Activated CD4-positive, alpha-beta memory T cell treated with anti-CD3 and anti-CD28 coated beads for 36 hours (primary cell): ENCODE measurements around the gene FUT1. TPM values are rescaled to one million over a fixed set of nuclear protein-coding genes. Genes with fewer than 3 reads are reported as not detected.

Source experiments
- CTCF ChIA-PET: fragments of 350-600 bp; sonication (Branson Sonifier 250); formaldehyde crosslinking; loops from one replicate; lab custom pipeline; 2021; ENCODE audit warnings: antibody characterized with exemption, inconsistent platforms; lab: Charles Lee
- POLR2A ChIA-PET: fragments of 350-600 bp; sonication (Branson Sonifier 250); formaldehyde crosslinking; loops from one replicate; lab custom pipeline; 2021; ENCODE audit warnings: antibody characterized with exemption; lab: Charles Lee
- DNase-seq: peaks from one replicate; pipeline ENCODE4 v3.0.0-alpha.2; 2020
- H3K27ac Mint-ChIP-seq: one replicate; pipeline ENCODE4 v1.8.0; 2021; ENCODE audit warnings: mixed read lengths
- H3K27me3 Mint-ChIP-seq: one replicate; pipeline ENCODE4 v1.8.0; 2021; ENCODE audit warnings: mixed read lengths
- H3K36me3 Mint-ChIP-seq: one replicate; pipeline ENCODE4 v1.8.0; 2021; ENCODE audit warnings: mixed read lengths
- H3K4me1 Mint-ChIP-seq: one replicate; pipeline ENCODE4 v1.8.0; 2021; ENCODE audit warnings: low read depth, mixed read lengths
- H3K4me3 Mint-ChIP-seq: one replicate; pipeline ENCODE4 v1.8.0; 2021; ENCODE audit warnings: mild to moderate bottlenecking, mixed read lengths
- H3K9me3 Mint-ChIP-seq: one replicate; pipeline ENCODE4 v1.8.0; 2021; ENCODE audit warnings: mixed read lengths
- intact Hi-C: fragments of 100-400 bp; cut with micrococcal nuclease; formaldehyde crosslinking; loops from one replicate; pipeline ENCODE4 v1.15.1; 2023
- total RNA-seq, 2 experiments: library from RNA; stranded (reverse); gene quantifications; one replicate each; pipeline ENCODE4 v1.2.3, GENCODE V29; 2021

Gene FUT1
- total RNA-seq, 2 experiments from 2014 or later = 0.36 to 0.40 TPM

DNA sequence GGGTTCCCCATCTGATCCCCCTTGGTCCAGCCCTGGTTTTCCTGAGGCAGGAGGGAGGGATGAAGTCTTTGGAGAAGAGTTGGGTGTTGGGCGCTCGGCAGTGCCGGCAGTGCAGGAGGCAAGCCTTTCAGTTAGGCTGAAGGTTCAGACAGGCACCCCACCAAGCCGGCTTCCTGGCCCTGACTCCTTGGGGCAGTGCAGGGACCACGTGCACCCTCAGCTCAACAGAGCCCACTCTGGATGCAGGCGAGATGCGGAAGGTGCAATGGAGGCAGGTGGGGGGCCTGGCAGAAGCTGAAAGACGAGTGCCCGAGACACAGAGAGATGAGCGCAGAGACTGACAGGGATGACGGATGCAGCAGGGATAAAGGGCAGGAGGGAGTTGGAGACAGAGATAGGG lies 44.0 kb downstream of the FUT1 start:
- no peak overlapping the region for H3K4me3 Mint-ChIP-seq
- H3K4me1 Mint-ChIP-seq = peaks cover 6% of the 10 kb centered on the region
- H3K36me3 Mint-ChIP-seq = peaks cover 8% of the 10 kb centered on the region
- intact Hi-C loops = no loop called here
- peaks cover 7% of the 10 kb centered on the region for H3K9me3 Mint-ChIP-seq
- ChIA-PET POLR2A (no interaction called here), CTCF (no interaction called here)
- no peaks in the 10 kb centered on the region for H3K27me3 Mint-ChIP-seq
- no peak for DNase-seq
- H3K27ac Mint-ChIP-seq = no peak overlapping the region

- H3K9me3 Mint-ChIP-seq = no peaks in the 10 kb centered on the region
- no peak overlapping the region for H3K4me3 Mint-ChIP-seq
- peaks cover 19% of the 10 kb centered on the region for H3K36me3 Mint-ChIP-seq
- ChIA-PET POLR2A (no interaction called here), CTCF (no interaction called here)
- no peak overlapping the region for H3K27ac Mint-ChIP-seq
- no peaks in the 10 kb centered on the region for H3K4me1 Mint-ChIP-seq
- DNase-seq = no peak
- intact Hi-C loops = no loop called here
- H3K27me3 Mint-ChIP-seq = no peaks in the 10 kb centered on the region
Observed at GRCh38 chr19:48705431-48705830, 47.0 kb downstream of the FUT1 start.

DNA sequence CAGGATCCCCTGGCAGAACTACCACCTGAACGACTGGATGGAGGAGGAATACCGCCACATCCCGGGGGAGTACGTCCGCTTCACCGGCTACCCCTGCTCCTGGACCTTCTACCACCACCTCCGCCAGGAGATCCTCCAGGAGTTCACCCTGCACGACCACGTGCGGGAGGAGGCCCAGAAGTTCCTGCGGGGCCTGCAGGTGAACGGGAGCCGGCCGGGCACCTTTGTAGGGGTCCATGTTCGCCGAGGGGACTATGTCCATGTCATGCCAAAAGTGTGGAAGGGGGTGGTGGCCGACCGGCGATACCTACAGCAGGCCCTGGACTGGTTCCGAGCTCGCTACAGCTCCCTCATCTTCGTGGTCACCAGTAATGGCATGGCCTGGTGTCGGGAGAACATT lies 49.1 kb downstream of the FUT1 start:
- Mint-ChIP-seq H3K4me3 (no peak overlapping the region), H3K9me3 (no peaks in the 10 kb centered on the region), H3K36me3 (peaks cover 19% of the 10 kb centered on the region), H3K4me1 (no peaks in the 10 kb centered on the region), H3K27me3 (no peaks in the 10 kb centered on the region), H3K27ac (no peak overlapping the region)
- ChIA-PET POLR2A (no interaction called here), CTCF (no interaction called here)
- DNase-seq = no peak
- intact Hi-C loops = no loop called here

DNA sequence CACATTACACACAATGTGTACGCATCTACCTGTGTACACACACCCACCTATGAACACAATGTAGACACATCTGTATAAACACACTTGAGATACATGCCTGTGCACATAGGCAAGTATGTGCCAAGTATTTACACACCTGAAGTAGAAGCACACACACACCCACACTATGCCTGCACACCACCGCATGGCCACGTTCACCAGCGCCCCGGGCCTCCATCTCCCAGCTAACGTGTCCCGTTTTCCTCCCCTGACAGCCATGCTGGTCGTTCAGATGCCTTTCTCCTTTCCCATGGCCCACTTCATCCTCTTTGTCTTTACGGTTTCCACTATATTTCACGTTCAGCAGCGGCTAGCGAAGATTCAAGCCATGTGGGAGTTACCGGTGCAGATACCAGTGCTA lies 49.7 kb downstream of the FUT1 start:
- H3K27ac Mint-ChIP-seq = no peak overlapping the region
- no peak overlapping the region for H3K4me3 Mint-ChIP-seq
- ChIA-PET POLR2A (no interaction called here), CTCF (interaction anchor here (0.8 kb wide), 1 partner anchor 36 kb away, joined by 3 read pairs; no protein-coding TSS in a partner anchor)
- no peaks in the 10 kb centered on the region for H3K4me1 Mint-ChIP-seq
- peaks cover 19% of the 10 kb centered on the region for H3K36me3 Mint-ChIP-seq
- peaks cover 3% of the 10 kb centered on the region for H3K27me3 Mint-ChIP-seq
- DNase-seq = no peak
- H3K9me3 Mint-ChIP-seq = no peaks in the 10 kb centered on the region
- intact Hi-C loops = no loop called here

- peaks cover 9% of the 10 kb centered on the region for H3K4me1 Mint-ChIP-seq
Observed at GRCh38 chr19:48698046-48698445, 54.4 kb downstream of the FUT1 start.

More at GRCh38 chr19:48698046-48698445, 54.4 kb downstream of the FUT1 start:
- intact Hi-C loops = no loop called here
- no peak for DNase-seq
- ChIA-PET POLR2A (no interaction called here), CTCF (no interaction called here)
- Mint-ChIP-seq H3K4me3 (no peak overlapping the region), H3K27ac (no peak overlapping the region), H3K36me3 (peaks cover 13% of the 10 kb centered on the region), H3K27me3 (peaks cover 9% of the 10 kb centered on the region), H3K9me3 (no peaks in the 10 kb centered on the region)

Other genes starting within 250 kb of the FUT1 start
- 1 to 10 TPM; 3.6 to 3.8 TPM for gene LMTK3, start 240.8 kb downstream of the FUT1 start, total RNA-seq
- gene SULT2B1, start 200.5 kb downstream of the FUT1 start, total RNA-seq = not detected
- not detected for gene SPACA4, start 145.9 kb downstream of the FUT1 start, total RNA-seq
- gene FAM83E, start 137.6 kb downstream of the FUT1 start, total RNA-seq = 1 to 10 TPM; 2.2 to 2.4 TPM
- gene RPL18, start 133.5 kb downstream of the FUT1 start, total RNA-seq = 1,000 to 10,000 TPM; 2,095 to 2,140 TPM
- 10 to 100 TPM; 24.1 to 24.6 TPM for gene SPHK2, start 133.1 kb downstream of the FUT1 start, total RNA-seq
- 10 to 100 TPM in 1 of 2 experiments, 1 to 10 TPM in 1; 8.3 to 10.4 TPM for gene DBP, start 115.3 kb downstream of the FUT1 start, total RNA-seq
- gene CA11, start 106.5 kb downstream of the FUT1 start, total RNA-seq = 10 to 100 TPM; 12.7 to 15.9 TPM
- gene NTN5, start 79.6 kb downstream of the FUT1 start, total RNA-seq = under 1 TPM; 0.70 to 0.74 TPM
- not detected for gene FUT2, start 56.7 kb downstream of the FUT1 start, total RNA-seq
- gene MAMSTR, start 32.9 kb downstream of the FUT1 start, total RNA-seq = under 1 TPM; 0.76 to 0.85 TPM
- under 1 TPM; 0.19 TPM for gene RASIP1, start 12.0 kb downstream of the FUT1 start, total RNA-seq
- not detected for gene IZUMO1, start 5.7 kb downstream of the FUT1 start, total RNA-seq
- gene FGF21, start 2.9 kb upstream of the FUT1 start, total RNA-seq = not detected
- 10 to 100 TPM; 59.8 to 61.5 TPM for gene BCAT2, start 58.4 kb upstream of the FUT1 start, total RNA-seq
- gene HSD17B14, start 83.8 kb upstream of the FUT1 start, total RNA-seq = under 1 TPM in 1 of 2 experiments, not detected in 1; 0.31 TPM
- gene PLEKHA4, start 116.0 kb upstream of the FUT1 start, total RNA-seq = 10 to 100 TPM; 10.5 to 11.0 TPM
- 10 to 100 TPM; 49.7 to 52.0 TPM for gene PPP1R15A, start 119.8 kb upstream of the FUT1 start, total RNA-seq
- under 1 TPM; 0.34 to 0.59 TPM for gene TULP2, start 146.1 kb upstream of the FUT1 start, total RNA-seq
- gene NUCB1, start 147.7 kb upstream of the FUT1 start, total RNA-seq = 100 to 1,000 TPM; 154 to 159 TPM
- gene DHDH, start 181.1 kb upstream of the FUT1 start, total RNA-seq = 1 to 10 TPM; 2.0 to 2.8 TPM
- gene BAX, start 202.2 kb upstream of the FUT1 start, total RNA-seq = 100 to 1,000 TPM; 173 to 181 TPM
- 100 to 1,000 TPM; 870 to 900 TPM for gene FTL, start 212.7 kb upstream of the FUT1 start, total RNA-seq
- gene GYS1, start 240.7 kb upstream of the FUT1 start, total RNA-seq = 10 to 100 TPM; 42.2 to 47.6 TPM
- 100 to 1,000 TPM; 107 to 109 TPM for gene RUVBL2, start 241.2 kb upstream of the FUT1 start, total RNA-seq